Kidney glomerular epithelial cell (primary cell): ENCODE results near the gene MMP25.

Experiments
- DNase-seq: peaks from one replicate; lab custom pipeline; 2025; lab: John Stamatoyannopoulos, UW

MMP25 gene

DNA sequence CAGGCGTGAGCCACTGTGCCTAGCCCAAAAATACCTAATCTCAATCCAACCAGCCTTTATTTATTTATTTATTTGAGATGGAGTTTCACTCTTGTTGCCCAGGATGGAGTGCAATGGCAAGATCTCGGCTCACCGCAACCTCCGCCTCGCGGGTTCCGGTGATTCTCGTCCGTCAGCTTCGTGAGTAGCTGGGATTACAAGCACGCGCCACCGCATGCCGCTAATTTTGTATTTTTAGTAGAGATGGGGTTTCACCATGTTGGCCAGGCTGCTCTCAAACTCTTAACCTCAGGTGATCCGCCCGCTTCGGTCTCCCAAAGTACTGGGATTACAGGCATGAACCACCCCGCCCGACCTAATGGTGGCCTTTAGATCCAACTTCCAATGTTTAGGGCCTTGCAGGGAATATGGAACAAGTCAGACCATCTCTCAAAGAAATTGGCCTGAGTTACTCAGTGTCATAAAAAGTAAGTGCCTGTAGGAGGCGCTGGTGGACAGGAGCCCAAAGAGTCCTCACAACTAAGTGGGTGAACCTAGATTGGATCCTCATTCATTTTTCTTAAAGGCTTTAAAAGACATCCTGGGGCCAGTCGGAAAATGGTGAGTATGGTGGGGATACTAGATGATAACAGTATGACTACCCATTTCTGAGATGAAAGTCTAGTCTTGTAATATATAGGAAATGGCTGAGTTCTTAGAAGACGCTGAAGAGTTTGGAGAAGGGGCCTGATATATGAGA, 48.1 kb downstream of the MMP25 start:
- no peak for DNase-seq

- DNase-seq: no peak
These were observed 49.5 kb downstream of the MMP25 start for GRCh38 chr16:3095869-3096268.

- DNase-seq: no peak
These were observed 50.0 kb downstream of the MMP25 start for GRCh38 chr16:3096362-3096761.

GRCh38 chr16:3097266-3097665, 50.9 kb downstream of the MMP25 start:
- DNase-seq: no peak

- DNase-seq: no peak
These were observed 52.4 kb downstream of the MMP25 start, which contains the start of gene ZSCAN10 for GRCh38 chr16:3098459-3099394. Gene ZSCAN10 (minus strand): TSS chr16:3099294. CDS start chr16:3092937, 6,357 bp downstream.

DNA sequence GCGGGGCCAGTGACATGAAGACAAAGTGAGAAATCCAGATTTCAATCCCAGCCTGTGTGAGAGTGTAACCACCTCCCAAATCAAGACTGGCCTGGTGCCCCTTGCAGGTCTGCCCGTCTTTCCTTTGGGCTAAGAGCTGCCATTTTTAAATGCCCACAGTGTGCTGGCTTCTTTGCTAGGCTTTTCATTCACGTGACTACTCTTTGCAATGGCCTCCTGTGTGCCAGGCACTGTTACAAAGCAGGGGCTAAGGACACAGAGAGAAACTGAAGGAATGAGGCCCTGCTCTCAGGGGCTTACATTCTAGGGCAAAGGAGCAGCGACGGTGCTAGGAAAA, 53.0 kb downstream of the MMP25 start:
- DNase-seq: no peak

DNA sequence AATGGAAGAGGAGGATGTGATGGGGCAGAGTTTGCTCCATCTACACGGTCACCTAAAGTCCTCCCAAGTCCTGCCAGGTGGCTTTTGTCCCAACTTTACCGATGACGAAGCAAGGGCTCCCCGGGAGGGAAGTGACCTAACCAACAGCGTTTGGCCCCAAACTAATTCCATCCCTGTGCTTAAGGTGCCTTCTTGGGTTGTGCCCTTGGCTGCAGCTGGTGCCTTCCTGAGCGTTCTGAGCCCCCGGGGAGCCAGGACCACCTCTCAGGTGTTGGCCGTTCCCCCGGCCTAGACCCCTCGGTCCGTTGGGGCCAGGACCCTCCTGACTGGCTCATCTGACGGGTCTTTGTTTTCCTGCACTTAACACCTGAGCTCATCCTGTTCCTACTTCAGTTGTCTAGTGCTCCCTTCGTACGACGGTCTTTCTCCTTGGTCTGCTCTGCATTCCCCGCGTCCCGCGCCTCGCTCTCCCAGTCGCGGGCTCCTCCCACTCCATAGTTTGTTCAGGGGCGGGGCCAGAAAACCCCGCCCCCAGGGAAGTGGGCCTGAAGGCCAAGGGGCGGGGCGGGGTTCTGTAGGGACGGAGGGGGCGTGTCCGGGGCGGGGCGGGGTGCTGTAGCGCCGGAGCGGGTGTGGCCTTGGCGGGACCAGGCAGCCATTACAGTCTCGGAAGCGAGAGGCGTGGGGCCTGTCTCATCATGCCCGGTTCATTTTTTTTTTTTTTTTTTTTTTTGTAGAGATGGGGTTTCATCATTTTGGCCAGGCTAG, 53.6 kb downstream of the MMP25 start:
- DNase-seq: peak; percentile 44

DNA sequence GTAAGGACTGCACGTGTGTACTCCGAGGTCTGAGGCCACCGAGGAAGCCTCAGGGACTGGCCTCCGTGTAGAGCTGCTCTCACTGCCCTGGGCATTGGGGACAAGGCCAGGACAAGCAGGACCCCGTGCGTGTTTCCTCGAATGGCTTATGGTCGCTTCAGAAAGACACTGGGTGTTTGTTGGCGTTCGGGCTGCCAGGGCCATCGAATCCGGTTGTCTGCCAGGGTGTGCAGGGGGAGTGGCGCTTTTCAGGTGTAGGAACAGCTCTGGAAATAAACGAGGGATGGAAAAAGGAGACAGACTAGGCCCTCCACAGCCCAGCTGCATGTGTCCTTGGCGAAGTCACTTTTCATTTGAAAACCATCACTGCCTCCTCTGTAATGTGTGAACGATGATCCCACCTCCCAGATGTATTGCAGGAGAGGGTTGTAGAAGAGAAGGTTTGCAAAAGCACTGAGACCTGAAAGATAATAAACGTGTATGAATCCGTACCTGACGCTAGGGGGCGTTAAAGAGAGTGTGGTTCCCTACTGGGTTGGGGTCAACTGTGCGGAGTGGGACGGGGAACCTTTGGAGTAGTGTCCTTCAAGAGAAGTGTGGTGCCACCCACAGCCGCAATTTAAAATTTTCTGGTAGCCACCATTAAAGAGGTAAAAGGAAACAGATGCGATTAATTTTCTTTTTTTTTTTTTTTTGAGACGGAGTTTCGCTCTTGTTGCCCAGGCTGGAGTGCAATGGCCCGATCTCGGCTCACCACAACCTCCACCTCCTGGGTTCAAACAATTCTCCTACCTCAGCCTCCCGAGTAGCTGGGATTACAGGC, 54.9 kb downstream of the MMP25 start:
- DNase-seq: no peak

GRCh38 chr16:3101841-3102470, 55.6 kb downstream of the MMP25 start:
- DNase-seq: no peak

GRCh38 chr16:3106205-3106928, 60.0 kb downstream of the MMP25 start:
- DNase-seq: peak; percentile 75
